ENCODE results near the gene SLC16A4.

Gene SLC16A4

GRCh38 chr1:110360431-110360830 lies 30.4 kb downstream of the SLC16A4 start:
- DNase-seq (ENCODE audit: low spot score), result no peak

- no peak for DNase-seq (ENCODE audit: low spot score)
Observed at GRCh38 chr1:110356379-110356778, 34.4 kb downstream of the SLC16A4 start.

DNA sequence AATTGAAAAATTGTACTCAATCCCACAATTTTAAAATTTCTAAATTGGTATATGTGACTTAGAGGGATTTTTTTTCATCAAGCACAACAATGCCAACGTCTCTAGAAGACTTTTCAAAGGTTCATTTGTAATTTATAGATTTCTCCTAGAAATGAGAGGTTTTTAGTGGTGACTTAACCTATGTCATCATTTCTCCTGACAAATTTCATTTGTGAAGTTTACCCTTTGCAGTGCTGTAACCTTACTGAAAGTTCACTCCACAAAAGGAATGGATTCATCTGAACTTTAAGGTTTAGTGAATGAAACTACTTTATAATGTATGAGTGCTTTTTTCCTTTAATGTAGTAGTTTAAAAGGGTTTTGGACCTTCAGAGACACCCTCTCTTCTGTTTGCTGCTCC lies 35.5 kb downstream of the SLC16A4 start:
- DNase-seq (ENCODE audit: low spot score), result no peak

GRCh38 chr1:110350360-110350759 lies 40.5 kb downstream of the SLC16A4 start:
- DNase-seq (ENCODE audit: low spot score), result no peak

DNA sequence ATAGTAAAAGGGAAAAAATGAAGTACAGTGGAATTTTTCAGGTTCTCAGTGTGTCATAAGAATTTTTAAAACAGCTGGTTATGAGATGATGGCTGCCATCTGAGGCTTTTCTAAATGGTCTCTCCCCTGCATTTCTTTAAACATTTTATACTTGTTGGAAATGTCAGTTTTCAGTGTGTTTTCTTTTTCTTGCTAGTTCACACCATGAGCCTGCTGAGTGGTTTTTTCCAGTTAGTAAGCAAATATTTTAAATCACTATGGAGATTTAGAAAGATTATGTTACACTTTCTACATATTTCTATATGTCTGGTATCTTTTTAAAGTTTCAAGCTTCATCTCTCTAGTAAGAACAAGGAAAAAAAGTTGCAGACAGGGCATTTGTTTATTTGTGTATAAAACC lies 42.1 kb downstream of the SLC16A4 start:
- DNase-seq (ENCODE audit: low spot score), result no peak

- DNase-seq (ENCODE audit: low spot score), result no peak
Observed at GRCh38 chr1:110348050-110348449, 42.8 kb downstream of the SLC16A4 start.

- no peak for DNase-seq (ENCODE audit: low spot score)
Observed at GRCh38 chr1:110347182-110347893, 43.5 kb downstream of the SLC16A4 start.

DNA sequence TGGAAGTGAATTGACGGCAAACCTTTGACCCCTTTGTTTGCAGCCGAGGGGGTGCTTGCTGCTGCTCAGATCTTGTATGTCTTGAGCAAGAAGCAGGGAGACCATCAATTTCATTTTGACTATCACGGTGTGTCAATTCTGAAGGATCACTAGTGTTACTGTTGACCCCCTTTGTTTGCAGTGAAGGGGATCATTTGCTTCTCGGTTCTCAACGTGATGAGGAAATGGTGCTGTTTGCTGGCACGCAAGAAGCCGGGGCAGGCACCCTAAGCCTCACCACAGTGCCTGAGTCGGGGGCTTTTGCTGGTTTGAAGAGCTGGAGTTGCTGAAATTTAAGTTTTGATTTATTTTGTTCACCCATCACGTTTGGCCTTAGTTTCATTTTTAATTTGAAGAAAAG lies 44.1 kb downstream of the SLC16A4 start:
- no peak for DNase-seq (ENCODE audit: low spot score)

GRCh38 chr1:110345480-110345879 lies 45.3 kb downstream of the SLC16A4 start:
- DNase-seq (ENCODE audit: low spot score), result no peak

GRCh38 chr1:110344152-110344551 lies 46.7 kb downstream of the SLC16A4 start:
- DNase-seq (ENCODE audit: low spot score), result no peak

- DNase-seq (ENCODE audit: low spot score), result no peak
Observed at GRCh38 chr1:110343249-110343648, 47.6 kb downstream of the SLC16A4 start.

GRCh38 chr1:110341872-110342331 lies 48.9 kb downstream of the SLC16A4 start:
- DNase-seq (ENCODE audit: low spot score), result no peak

- DNase-seq (ENCODE audit: low spot score), result peak; percentile 14
Observed at GRCh38 chr1:110341146-110341871, 49.5 kb downstream of the SLC16A4 start.

DNA sequence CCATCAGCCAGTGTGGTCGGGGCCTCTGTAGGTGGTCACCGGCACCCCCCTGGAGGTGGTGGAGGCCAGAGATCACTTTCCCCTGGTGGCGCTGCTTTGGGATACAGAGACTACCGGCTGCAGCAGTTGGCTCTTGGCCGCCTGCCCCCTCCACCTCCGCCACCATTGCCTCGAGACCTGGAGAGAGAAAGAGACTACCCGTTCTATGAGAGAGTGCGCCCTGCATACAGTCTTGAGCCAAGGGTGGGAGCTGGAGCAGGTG lies 50.7 kb downstream of the SLC16A4 start:
- no peak for DNase-seq (ENCODE audit: low spot score)

- DNase-seq (ENCODE audit: low spot score), result no peak
Observed at GRCh38 chr1:110339407-110340206, 51.2 kb downstream of the SLC16A4 start.

DNA sequence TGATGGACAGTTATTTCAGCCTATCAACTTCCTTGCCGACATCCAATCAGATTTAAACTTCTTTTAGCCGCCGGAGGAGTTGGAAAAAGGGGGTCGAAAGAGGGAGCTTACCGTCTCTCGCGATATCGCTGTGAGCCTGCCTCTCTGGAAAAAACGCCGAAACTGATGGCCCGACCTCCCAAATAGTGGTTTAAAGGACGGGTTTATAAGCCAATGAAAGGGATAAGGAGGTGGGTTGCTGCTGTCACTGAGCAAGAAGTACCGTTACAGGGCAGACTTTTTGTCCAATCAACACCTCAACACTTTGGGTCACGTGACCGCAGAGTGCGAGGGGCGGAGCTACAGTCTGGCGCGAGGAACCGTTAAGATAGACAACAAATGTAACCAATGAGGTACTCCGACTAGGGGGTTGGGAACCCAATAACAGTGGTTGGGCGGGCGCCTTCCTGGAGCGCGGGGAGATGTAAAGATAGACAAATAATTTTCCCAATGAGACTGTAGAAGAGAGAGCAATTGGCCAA lies 51.9 kb downstream of the SLC16A4 start, which contains the start of gene RBM15:
Gene RBM15 (plus strand): TSS at position 492 of the 521 bp plus-strand sequence. CDS start 29 bp downstream, at position 521.
- DNase-seq (ENCODE audit: low spot score), result peak; percentile 100

DNA sequence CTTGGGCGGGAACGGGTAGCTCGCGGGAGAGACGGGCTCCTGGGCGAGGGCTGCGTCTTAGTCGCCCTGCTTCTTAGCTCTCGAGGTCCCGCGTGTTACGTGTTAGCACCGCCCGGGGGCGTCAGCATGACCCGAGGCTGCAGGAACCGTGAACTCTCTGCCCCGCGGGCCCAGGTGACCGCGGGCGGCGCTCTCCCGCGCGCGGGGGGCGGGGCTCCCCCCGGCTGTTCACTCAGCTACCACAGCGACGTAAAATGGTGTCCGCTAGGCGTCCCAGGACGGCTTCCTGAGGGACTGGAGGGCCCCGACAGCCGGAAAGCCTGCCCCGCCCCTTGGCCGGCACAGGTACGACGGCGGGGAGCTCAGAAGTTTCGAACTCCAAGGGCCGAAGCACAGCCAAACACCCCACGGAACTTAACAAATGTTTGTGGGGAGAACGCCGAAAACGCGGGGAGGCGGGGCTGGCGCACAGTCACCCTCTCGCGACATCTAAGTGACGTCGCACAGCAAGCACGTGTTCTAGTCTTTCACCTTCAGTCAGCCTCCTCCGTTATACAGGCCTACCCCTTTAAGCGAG lies 52.4 kb downstream of the SLC16A4 start:
- peak; percentile 95 for DNase-seq (ENCODE audit: low spot score)

- DNase-seq (ENCODE audit: low spot score), result no peak
Observed at GRCh38 chr1:110337704-110338308, 53.0 kb downstream of the SLC16A4 start.

- peak; percentile 12 for DNase-seq (ENCODE audit: low spot score)
Observed at GRCh38 chr1:110336300-110337039, 54.4 kb downstream of the SLC16A4 start.

- DNase-seq (ENCODE audit: low spot score), result no peak
Observed at GRCh38 chr1:110335265-110335664, 55.6 kb downstream of the SLC16A4 start.

DNA sequence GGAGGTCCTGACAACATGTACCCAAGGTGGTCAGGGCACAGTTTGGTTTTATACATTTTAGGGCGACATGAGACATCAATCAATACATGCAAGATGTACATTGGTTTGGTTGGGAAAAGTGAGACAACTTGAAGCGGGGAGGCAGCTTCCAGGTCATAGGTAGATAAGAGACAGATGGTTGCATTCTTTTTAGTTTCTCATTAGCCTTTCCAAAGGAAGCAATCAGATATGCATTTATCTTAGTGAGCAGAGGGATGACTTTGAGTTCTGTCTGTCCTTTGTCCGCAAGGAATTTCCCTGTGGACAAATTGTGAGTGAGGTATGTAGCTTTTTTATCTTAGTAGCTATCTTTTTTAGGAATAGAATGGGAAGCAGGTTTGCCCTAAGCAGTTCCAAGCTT lies 62.1 kb downstream of the SLC16A4 start:
- DNase-seq (ENCODE audit: low spot score), result no peak
